HepG2 (cell line): ENCODE data around the gene JMJD8. TPM values are rescaled to one million over a fixed set of nuclear protein-coding genes. Genes with fewer than 3 reads are reported as not detected.

Experiments
- ATAC-seq: fragments of 200-7000 bp; cut with Tn5 transposase; 3 replicates; pipeline ENCODE4 v1.9.1; 2020; ENCODE audit warnings: mild to moderate bottlenecking, moderate library complexity
- BruUV-seq: library from RNA; stranded (reverse); fragments of 400-500 nt; replicated peaks from 2 replicates; lab custom pipeline; 2021; lab: Mats Ljungman, UMichigan
- CTCF ChIA-PET: fragments of 300-600 bp; formaldehyde crosslinking; extraction: SDS; loops from one replicate; lab custom pipeline; 2021; ENCODE audit warnings: low total read pairs, inconsistent platforms, low intra/inter-chr PET ratio; lab: Yijun Ruan, JAX
- POLR2A ChIA-PET: fragments of 350-600 bp; sonication (Branson Sonifier 250); formaldehyde crosslinking; loops from one replicate; lab custom pipeline; 2020; ENCODE audit warnings: antibody characterized with exemption, inconsistent platforms; lab: Yijun Ruan, JAX
- DNase-seq: peaks from one replicate; pipeline ENCODE4 v3.0.0-alpha.2; 2015; ENCODE audit warnings: low spot score
- FAIRE-seq: peaks from 3 replicates; lab custom pipeline; 2011; peaks lifted over from hg19 to GRCh38; lab: Jason Lieb, UNC
- H2AFZ ChIP-seq: one replicate; pipeline ENCODE4 v1.6.1; 2011; ENCODE audit warnings: low read length, inconsistent platforms
- H3K27ac ChIP-seq: fragments of 300-600 bp; 3 replicates; pipeline ENCODE4 v1.8.0; 2011; ENCODE audit warnings: mixed run types, mild to moderate bottlenecking, mixed read lengths, low read length, inconsistent platforms; ENCODE audit not compliant: insufficient read depth; ENCODE audit errors: extremely low read length
- H3K27me3 ChIP-seq, 2 experiments: fragments of 200-600 bp in 1 of 2; 2 replicates in 1 of 2; 3 replicates in 1 of 2; pipeline versions ENCODE4 v1.6.0 to v1.8.0; 2011; ENCODE audit warnings: low read length in 2 of 2, mild to moderate bottlenecking in 2 of 2, moderate library complexity in 2 of 2, inconsistent platforms in 1 of 2; ENCODE audit not compliant: insufficient read depth in 2 of 2, control insufficient read depth in 1 of 2
- H3K36me3 ChIP-seq, 2 experiments: fragments of 200-600 bp in 1 of 2; replicated peaks in 1 of 2; 2 replicates in 1 of 2; 3 replicates in 1 of 2; pipeline versions ENCODE4 v1.5.1 to v1.8.0; 2011; ENCODE audit warnings: low read length in 2 of 2, inconsistent platforms in 1 of 2; ENCODE audit not compliant: insufficient read depth in 2 of 2, control insufficient read depth in 1 of 2
- H3K4me1 ChIP-seq: 2 replicates; pipeline ENCODE4 v1.5.1; 2012; ENCODE audit warnings: low read length, inconsistent platforms; ENCODE audit not compliant: insufficient read depth
- H3K4me2 ChIP-seq: 2 replicates; pipeline ENCODE4 v1.6.0; 2011; ENCODE audit warnings: low read depth, low read length, inconsistent platforms
- H3K4me3 ChIP-seq, 3 experiments: fragments of 200-600 bp in 1 of 3; sonication (generic), shearing (Covaris generic) in 1 of 3; replicated peaks in 1 of 3; 2 replicates each; pipeline ENCODE4 v1.5.1; 2011 to 2016; ENCODE audit warnings: low read length in 3 of 3, inconsistent platforms in 2 of 3, low read depth in 2 of 3, mild to moderate bottlenecking in 2 of 3, control low read depth in 1 of 3, mixed read lengths in 1 of 3; ENCODE audit not compliant: insufficient read depth in 1 of 3
- H3K79me2 ChIP-seq: one replicate; pipeline ENCODE4 v1.6.1; 2011; ENCODE audit warnings: low read length, inconsistent platforms; ENCODE audit not compliant: insufficient read depth
- H3K9ac ChIP-seq: 2 replicates; pipeline ENCODE4 v1.6.0; 2011; ENCODE audit warnings: mild to moderate bottlenecking, low read depth, low read length, inconsistent platforms; ENCODE audit not compliant: insufficient read depth
- H3K9me3 ChIP-seq: 2 replicates; pipeline ENCODE4 v1.5.1; 2012; ENCODE audit warnings: mild to moderate bottlenecking, low read length
- H4K20me1 ChIP-seq: 2 replicates; pipeline ENCODE4 v1.6.0; 2011; ENCODE audit warnings: inconsistent platforms, mild to moderate bottlenecking, low read length, moderate library complexity; ENCODE audit not compliant: insufficient read depth
- GABPA ChIP-seq, 2 experiments: IDR thresholded peaks; 2 replicates each; pipeline ENCODE4 v1.6.1; 2011 to 2016; ENCODE audit warnings: low read depth in 2 of 2, low read length in 1 of 2, missing biosample characterization in 1 of 2, missing genetic modification characterization in 1 of 2
- GLMP ChIP-seq: sonication (generic); formaldehyde crosslinking; IDR thresholded peaks from 2 replicates; pipeline ENCODE4 v1.9.0; 2021; ENCODE audit warnings: missing genetic modification reagents, mild to moderate bottlenecking, borderline replicate concordance
- TBX2 ChIP-seq: sonication (generic); formaldehyde crosslinking; IDR thresholded peaks from 2 replicates; pipeline ENCODE4 v1.5.0; 2020; ENCODE audit warnings: missing genetic modification reagents, mild to moderate bottlenecking, borderline replicate concordance
- ZBTB10 ChIP-seq: sonication (generic); formaldehyde crosslinking; IDR thresholded peaks from 2 replicates; pipeline ENCODE4 v1.4.0; 2020; ENCODE audit warnings: missing genetic modification reagents, borderline replicate concordance
- ZBTB7B ChIP-seq: sonication (generic); formaldehyde crosslinking; IDR thresholded peaks from 2 replicates; pipeline ENCODE4 v1.4.0; 2020; ENCODE audit warnings: missing genetic modification reagents
- WGBS: methylation state at CpG from one replicate; pipeline ENCODE4 v1.1.6; 2017; ENCODE audit warnings: low lambda C conversion rate; 5-methylcytosine and 5-hydroxymethylcytosine counted together
- in situ Hi-C: cut with HindIII; loops from 2 replicates; pipeline ENCODE4 v1.10.0; 2017; ENCODE audit warnings: low pct_unique_long_range_greater_than_20kb; ENCODE audit not compliant: extremely low pct_ligation_motif_present
- intact Hi-C: fragments of 100-400 bp; cut with micrococcal nuclease; formaldehyde crosslinking; loops from one replicate; pipeline ENCODE4 v1.10.0; 2022; ENCODE audit not compliant: unreplicated experiment
- polyA plus RNA-seq, 8 experiments: library from polyadenylated mRNA; depleted of rRNA in 3 of 8; stranded (reverse) in 7 of 8; unstranded in 1 of 8; fragments of >200 nt; fragmentation: Illumina TruSeq in 4 of 8; extraction: Trizol in 4 of 8; gene quantifications; 2 replicates each; pipeline versions ENCODE4 v1.2.1 to v1.2.3, GENCODE V29; 2011 to 2016; ENCODE audit warnings: low read depth in 4 of 8, missing spikeins in 1 of 8, mixed read lengths in 1 of 8; ENCODE audit not compliant: insufficient read depth in 1 of 8
- total RNA-seq, 5 experiments: library from RNA; depleted of rRNA; stranded (reverse); fragments of >200 nt; fragmentation: Illumina TruSeq; extraction: Trizol; gene quantifications; 2 replicates each; pipeline ENCODE4 v1.2.3, GENCODE V29; 2016; ENCODE audit warnings: low read depth in 1 of 5

The JMJD8 gene
- total and polyA plus RNA-seq, 2 of the 13 experiments (the other 11 are each of a cell fraction or from before 2014, with no cell fraction given): 2.6 to 11.8 TPM

- ChIA-PET POLR2A (interaction anchor here (1.4 kb wide), 1 partner anchor 12 kb away, joined by 4 read pairs; no protein-coding TSS in a partner anchor), CTCF (no interaction called here)
- no peaks in the 10 kb centered on the region for H4K20me1 ChIP-seq
- FAIRE-seq: no peak
- H3K9me3 ChIP-seq: no peaks in the 10 kb centered on the region
- no peaks in the 10 kb centered on the region for H3K79me2 ChIP-seq
- no peak overlapping the region for H2AFZ ChIP-seq
- in situ Hi-C loops (no loop called here), intact Hi-C loops (no loop called here)
- H3K27ac ChIP-seq: no peak overlapping the region
- TF ChIP-seq GABPA (IDR thresholded peaks at IDR 0.05; ENCODE audit: low read depth, low read length) (no peak), GABPA (CRISPR knock-in tag; IDR thresholded peaks at IDR 0.05; ENCODE audit: low read depth) (no peak), ZBTB7B (CRISPR knock-in tag) (no peak), TBX2 (CRISPR knock-in tag) (no peak), ZBTB10 (no peak), GLMP (CRISPR knock-in tag) (no peak)
- 0 out of 2 replicates have a peak, but pooled peaks cover under 1% of the 10 kb centered on the region for H3K4me1 ChIP-seq
- H3K36me3 ChIP-seq: no peaks in the 10 kb centered on the region
- no peak for ATAC-seq
- peaks cover 25 to 79% of the 10 kb centered on the region in 2 experiments; a peak in 4 of 5 replicates for H3K27me3 ChIP-seq
- H3K9ac ChIP-seq: no peak overlapping the region
- 4% methylated on average over 3 of the region's 14 CpGs for WGBS
- no peak for DNase-seq
- BruUV-seq: no TSS peak
- no peak overlapping the region for H3K4me3 ChIP-seq
- H3K4me2 ChIP-seq: no peak overlapping the region
Measured at GRCh38 chr16:707062-707538, 23.0 kb upstream of the JMJD8 start.
